ENCODE measurements around the gene RNF8. TPM values are rescaled to one million over a fixed set of nuclear protein-coding genes. Genes with fewer than 3 reads are reported as not detected.

The RNF8 gene
- total and polyA plus RNA-seq, 9 of the 15 experiments (the other 6 are each of a cell fraction or from before 2014, with no cell fraction given) = 10.6 to 47.0 (median 37.5) TPM

DNA sequence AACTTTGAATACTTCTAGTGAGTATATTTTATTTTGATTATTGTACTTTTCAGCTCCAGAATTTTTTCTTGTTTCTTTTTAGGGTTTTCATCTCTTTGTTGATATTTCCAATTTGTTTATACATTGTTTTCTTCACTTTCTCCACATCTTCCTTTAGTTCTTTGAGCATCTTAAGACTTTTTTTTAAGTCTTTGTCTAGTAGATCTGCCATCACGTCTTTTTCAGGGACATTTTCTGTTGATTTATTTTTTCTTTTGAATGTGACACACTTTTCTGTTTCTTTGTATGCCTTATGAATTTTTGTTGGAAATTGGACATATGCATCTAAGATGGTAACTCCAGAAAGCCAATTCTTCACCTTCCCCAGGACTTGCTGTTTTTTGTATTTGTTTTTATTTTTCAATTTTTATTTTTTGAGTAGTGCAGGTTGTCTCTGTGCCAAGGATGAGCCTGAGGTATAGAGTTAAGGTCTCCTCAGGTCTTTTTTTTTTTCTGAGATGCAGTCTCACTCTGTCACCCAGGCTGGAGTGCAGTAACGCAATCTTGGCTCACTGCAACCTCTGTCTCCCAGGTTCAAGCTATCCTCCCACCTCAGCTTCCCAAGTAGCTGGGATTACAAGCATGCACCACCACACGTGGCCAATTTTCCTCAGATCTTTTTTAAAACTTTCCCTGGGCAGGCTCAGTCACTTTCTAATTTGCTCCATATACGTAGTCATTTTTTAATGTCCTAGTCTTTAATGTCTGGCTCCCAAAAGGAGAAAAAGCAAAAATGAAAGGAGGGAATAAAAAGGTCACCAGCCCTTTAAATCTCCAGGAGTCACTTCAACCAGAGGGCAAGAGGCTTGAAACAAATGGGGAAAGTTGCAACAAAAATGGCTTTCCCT is 72.5 kb downstream of the RNF8 start (continued):
- TF ChIP-seq SAFB2 (IDR thresholded peaks at IDR 0.05; ENCODE audit: borderline replicate concordance, low read depth, low read length, severe bottlenecking) = no peak
- no peak for TF ChIP-seq EP400 (IDR thresholded peaks at IDR 0.05)
- TF ChIP-seq, protein P1, sequence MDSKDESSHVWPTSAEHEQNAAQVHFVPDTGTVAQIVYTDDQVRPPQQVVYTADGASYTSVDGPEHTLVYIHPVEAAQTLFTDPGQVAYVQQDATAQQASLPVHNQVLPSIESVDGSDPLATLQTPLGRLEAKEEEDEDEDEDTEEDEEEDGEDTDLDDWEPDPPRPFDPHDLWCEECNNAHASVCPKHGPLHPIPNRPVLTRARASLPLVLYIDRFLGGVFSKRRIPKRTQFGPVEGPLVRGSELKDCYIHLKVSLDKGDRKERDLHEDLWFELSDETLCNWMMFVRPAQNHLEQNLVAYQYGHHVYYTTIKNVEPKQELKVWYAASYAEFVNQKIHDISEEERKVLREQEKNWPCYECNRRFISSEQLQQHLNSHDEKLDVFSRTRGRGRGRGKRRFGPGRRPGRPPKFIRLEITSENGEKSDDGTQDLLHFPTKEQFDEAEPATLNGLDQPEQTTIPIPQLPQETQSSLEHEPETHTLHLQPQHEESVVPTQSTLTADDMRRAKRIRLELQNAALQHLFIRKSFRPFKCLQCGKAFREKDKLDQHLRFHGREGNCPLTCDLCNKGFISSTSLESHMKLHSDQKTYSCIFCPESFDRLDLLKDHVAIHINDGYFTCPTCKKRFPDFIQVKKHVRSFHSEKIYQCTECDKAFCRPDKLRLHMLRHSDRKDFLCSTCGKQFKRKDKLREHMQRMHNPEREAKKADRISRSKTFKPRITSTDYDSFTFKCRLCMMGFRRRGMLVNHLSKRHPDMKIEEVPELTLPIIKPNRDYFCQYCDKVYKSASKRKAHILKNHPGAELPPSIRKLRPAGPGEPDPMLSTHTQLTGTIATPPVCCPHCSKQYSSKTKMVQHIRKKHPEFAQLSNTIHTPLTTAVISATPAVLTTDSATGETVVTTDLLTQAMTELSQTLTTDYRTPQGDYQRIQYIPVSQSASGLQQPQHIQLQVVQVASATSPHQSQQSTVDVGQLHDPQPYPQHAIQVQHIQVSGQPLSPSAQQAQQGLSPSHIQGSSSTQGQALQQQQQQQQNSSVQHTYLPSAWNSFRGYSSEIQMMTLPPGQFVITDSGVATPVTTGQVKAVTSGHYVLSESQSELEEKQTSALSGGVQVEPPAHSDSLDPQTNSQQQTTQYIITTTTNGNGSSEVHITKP (IDR thresholded peaks at IDR 0.05; ENCODE audit: partially characterized antibody) = peak; percentile 5
- TF ChIP-seq HOXB6 (CRISPR knock-in tag; IDR thresholded peaks at IDR 0.05; ENCODE audit: borderline replicate concordance) = no peak
- TF ChIP-seq, protein P2, sequence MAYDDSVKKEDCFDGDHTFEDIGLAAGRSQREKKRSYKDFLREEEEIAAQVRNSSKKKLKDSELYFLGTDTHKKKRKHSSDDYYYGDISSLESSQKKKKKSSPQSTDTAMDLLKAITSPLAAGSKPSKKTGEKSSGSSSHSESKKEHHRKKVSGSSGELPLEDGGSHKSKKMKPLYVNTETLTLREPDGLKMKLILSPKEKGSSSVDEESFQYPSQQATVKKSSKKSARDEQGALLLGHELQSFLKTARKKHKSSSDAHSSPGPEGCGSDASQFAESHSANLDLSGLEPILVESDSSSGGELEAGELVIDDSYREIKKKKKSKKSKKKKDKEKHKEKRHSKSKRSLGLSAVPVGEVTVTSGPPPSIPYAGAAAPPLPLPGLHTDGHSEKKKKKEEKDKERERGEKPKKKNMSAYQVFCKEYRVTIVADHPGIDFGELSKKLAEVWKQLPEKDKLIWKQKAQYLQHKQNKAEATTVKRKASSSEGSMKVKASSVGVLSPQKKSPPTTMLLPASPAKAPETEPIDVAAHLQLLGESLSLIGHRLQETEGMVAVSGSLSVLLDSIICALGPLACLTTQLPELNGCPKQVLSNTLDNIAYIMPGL (CRISPR knock-in tag; IDR thresholded peaks at IDR 0.05) = no peak
- TF ChIP-seq RUNX1 (IDR thresholded peaks at IDR 0.05; ENCODE audit: low read depth) = no peak
- TF ChIP-seq ATF7 (IDR thresholded peaks at IDR 0.05) = 0 out of 2 replicates have a peak, but pooled peaks have one; percentile 33
- TF ChIP-seq TAF9B (IDR thresholded peaks at IDR 0.05; ENCODE audit: partially characterized antibody) = no peak
- TF ChIP-seq, protein P3, sequence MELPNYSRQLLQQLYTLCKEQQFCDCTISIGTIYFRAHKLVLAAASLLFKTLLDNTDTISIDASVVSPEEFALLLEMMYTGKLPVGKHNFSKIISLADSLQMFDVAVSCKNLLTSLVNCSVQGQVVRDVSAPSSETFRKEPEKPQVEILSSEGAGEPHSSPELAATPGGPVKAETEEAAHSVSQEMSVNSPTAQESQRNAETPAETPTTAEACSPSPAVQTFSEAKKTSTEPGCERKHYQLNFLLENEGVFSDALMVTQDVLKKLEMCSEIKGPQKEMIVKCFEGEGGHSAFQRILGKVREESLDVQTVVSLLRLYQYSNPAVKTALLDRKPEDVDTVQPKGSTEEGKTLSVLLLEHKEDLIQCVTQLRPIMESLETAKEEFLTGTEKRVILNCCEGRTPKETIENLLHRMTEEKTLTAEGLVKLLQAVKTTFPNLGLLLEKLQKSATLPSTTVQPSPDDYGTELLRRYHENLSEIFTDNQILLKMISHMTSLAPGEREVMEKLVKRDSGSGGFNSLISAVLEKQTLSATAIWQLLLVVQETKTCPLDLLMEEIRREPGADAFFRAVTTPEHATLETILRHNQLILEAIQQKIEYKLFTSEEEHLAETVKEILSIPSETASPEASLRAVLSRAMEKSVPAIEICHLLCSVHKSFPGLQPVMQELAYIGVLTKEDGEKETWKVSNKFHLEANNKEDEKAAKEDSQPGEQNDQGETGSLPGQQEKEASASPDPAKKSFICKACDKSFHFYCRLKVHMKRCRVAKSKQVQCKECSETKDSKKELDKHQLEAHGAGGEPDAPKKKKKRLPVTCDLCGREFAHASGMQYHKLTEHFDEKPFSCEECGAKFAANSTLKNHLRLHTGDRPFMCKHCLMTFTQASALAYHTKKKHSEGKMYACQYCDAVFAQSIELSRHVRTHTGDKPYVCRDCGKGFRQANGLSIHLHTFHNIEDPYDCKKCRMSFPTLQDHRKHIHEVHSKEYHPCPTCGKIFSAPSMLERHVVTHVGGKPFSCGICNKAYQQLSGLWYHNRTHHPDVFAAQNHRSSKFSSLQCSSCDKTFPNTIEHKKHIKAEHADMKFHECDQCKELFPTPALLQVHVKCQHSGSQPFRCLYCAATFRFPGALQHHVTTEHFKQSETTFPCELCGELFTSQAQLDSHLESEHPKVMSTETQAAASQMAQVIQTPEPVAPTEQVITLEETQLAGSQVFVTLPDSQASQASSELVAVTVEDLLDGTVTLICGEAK (IDR thresholded peaks at IDR 0.05) = 0 out of 2 replicates have a peak, but pooled peaks have one; percentile 23
- TF ChIP-seq, protein P3 (CRISPR knock-in tag; IDR thresholded peaks at IDR 0.05) = no peak
- TF ChIP-seq THRAP3 (IDR thresholded peaks at IDR 0.05; ENCODE audit: borderline replicate concordance) = peak; percentile 81; the same call in 1 of the 2 replicates
- TF ChIP-seq POLR3A (IDR thresholded peaks at IDR 0.05; ENCODE audit: borderline replicate concordance, extremely low read depth, insufficient read depth, insufficient read length) = no peak
